Measurements from ENCODE around the gene DEPDC5.

Gene DEPDC5

DNA sequence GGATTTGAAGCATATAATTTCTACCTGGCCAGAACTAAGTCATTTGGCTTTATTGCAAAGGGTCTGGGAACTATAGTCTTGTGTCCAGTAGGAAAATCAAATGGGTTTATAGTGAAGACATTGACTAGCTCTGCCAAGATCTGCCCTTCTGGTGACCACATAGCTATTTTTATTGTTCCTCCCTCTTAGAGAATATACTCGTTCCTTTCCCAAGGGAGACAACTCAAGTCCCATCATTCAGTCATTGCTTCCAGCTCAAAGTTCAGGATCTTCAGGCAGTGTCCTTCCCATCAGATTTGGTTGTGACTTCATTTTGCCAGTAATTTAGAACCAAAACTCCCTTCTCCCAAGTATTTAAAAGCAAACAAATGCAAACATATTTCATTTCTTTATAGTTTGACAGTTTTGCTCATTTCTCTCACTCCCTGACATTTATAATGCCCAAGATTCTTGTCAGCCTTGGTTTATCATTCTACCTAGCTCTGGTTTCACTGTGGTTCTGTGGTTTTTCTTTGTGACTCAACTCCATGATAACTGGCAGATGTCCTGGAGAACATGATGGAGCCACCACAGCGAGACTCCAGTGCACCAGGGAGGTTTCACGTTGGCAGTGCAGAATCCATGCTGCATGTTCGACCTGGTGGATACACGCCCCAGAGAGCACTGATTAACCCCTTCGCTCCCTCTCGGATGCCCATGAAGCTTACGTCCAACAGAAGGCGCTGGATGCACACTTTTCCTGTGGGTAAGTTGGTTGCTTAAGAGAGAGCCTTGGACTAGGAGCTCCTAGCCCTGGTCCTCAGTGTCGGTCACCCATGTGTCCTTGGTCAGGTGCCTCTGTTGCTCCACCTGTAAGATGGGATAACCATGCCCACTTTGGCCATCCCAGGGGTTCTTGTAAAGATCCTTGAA lies 64.9 kb downstream of the DEPDC5 start:
- DNase-seq = no peak

DNA sequence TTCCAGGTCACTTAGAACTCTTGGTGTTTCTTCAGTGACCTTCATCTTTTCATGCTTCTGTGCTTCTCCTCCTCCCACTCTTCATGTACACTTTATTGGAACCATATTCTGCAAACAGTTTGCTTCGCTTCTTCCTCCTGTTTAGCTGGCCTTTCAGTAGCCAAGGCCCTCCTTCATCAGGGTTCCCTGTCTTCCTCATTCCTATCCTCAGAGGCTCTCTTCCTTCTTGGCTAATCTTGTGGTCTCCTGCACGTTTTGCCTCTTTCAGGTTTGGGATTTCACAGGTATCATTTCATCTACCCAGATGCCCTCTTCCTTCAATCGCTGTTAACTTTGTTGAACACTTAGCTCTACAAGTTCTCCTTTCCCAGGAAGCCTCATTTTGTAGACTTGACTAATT lies 66.8 kb downstream of the DEPDC5 start:
- DNase-seq = no peak

DNA sequence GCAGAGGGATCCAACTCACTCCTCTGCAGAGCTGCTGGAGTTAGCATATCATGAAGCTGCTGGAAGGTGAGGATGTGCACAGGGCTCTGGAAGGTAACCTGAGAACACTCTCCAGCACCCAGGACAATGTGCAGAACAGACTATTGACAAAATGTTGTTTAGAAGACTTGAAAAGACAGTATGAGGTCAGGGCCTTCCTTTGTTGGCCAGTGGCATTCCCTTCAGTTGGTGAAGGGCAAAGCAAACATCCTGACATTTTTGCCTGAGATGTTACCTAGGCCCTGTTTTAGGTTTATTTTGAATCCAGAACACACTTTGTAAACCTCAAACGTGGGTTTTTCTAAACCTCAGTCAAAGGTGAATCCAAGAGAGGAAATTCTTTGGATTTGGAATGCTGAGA lies 67.8 kb downstream of the DEPDC5 start:
- DNase-seq = no peak

DNA sequence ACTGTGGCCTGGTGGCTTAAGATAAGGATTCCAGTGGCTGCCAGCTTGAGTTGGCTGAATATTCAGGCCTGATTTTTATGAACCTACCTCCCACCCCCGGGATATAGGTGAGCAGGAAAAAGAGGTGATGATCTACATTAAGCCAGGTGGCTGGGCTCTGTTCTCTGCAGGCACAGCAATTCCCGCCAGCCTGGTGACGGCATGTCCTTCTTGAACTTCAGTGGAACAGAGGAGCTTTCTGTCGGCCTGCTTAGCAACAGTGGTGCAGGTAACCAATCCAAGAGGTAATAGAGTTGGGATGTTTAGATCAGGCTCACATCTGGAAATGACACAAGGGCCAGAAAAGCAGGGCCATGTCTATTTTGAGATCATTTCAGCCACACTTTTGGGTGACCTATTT lies 68.7 kb downstream of the DEPDC5 start:
- no peak for DNase-seq

DNA sequence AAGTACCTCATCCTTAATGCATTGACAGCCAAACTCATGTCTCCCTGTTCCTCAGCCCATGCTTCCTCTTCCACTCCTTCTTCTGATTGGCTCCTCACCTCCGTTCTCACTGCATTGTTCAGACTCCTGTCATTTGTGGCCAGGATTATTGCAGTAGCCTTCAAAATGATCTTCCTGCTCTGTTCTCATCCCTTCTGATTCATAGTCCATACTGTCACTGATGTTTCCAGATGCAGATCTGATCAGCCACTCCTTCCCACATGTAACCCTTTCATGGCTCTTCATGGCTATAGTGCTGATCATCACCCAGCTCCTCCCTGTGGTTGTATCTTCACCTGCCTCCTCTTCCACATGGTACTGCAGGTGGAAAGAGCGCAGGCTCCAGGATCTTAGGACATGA lies 71.7 kb downstream of the DEPDC5 start:
- no peak for DNase-seq

DNA sequence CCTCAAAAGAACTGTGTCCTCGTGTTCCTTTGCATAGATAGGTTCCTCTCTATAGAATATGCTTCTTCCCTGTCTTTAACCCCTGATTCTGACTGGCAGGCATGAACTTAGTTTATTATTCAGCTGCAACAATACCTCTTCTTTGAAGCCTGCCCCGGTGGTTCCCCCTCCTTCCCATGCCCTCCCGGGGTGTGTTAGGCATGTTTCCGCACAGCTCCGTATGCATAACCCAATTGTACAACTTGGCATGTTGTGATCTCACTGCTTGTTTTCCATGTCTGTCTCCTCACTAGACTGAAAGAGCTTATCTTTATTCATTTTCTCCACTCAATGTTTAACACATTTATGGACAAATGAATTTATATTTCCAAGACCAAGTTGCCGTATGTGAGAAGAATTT lies 72.6 kb downstream of the DEPDC5 start:
- no peak for DNase-seq

DNA sequence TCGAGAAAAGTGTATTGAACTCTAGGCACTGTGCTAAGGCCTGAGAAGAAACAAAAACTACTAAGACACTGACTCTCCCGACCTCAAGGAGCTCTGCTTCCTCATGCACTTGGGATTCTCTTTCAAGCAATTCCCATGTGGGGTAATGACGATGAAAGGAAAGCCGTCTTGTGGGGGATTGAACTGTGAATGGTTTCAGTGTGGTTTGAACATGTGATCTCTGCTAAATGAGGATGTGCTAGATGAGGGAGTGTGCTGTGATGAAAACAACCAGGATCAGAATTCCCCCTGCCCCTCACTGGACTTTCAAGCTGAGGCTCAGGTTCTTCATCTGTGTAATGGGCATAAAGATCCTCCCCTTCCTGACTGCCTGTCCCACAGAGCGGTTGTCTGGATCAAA lies 74.9 kb downstream of the DEPDC5 start:
- no peak for DNase-seq

DNA sequence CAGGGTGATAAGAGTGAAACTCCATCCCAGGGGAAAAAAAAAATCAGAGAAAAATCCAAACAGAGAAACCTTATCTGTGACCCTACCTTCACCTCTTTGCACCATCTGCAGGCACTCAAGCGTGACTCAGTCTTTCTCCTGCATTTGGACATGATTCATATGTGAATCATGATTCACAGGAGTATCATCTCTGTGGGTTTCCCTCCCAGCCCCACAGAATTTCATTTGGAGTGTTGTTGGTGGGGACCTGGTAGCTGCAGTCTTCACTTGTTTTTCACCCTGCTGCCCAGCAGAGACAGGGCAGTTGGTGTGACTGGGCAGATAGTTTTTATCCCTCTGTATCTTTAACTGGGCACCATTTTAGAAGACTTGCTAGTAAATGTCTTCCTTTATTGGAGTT lies 75.7 kb downstream of the DEPDC5 start:
- DNase-seq = peak; percentile 81

DNA sequence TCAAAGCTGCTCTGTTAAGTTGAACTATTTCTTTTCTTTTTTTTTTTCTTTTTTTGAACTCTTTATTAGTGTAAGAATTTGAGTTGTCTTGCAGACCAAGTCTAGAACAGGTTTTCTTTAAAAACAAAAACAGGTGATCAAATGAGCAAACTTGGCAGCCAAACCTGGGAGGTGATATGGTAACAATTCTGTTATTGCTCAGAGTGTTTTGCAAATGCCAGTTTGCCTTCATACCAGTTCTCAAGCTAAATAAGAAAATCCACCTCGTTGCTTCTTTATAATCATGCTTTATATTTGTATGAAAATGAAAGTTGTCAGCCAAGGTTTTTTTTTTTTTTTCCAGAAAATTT lies 76.9 kb downstream of the DEPDC5 start:
- DNase-seq = no peak

DNA sequence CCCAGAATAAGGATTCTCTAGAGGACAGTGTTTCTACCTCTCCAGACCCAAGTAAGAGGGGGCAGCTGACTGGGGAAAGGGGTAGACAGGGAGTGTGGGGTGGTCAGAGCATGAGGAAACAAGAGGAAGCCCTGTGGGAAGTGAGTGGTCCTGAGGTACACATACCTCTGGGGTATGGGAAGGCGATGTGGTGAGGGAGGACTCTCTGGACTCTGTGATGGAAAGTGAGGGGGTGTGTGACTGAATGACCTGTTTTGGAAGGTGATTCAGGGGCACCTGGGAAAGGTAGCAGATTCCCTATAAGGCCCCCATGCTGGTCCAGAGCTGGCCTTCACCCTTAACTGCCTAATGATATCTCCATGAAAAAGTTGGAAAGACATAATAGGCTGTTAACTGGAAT lies 80.1 kb downstream of the DEPDC5 start:
- no peak for DNase-seq

DNA sequence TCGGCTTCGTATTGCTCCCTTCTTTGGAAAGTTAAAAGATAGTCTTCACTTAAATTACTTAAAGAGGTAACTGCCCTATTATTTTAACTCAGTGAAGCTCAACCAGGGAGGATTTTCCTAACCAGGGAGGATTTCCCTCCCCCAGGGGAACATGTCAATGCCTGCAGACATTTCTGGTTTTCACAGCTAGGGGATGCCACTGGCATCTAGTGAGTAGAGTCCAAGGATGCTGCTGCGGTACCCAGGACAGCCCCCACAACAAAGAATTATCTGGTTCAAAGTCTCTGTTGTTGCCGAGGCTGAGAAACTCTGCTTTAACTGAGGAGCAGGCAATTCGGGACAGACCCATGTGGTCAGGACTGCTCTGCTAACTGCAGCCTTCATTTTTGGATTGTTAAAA lies 82.2 kb downstream of the DEPDC5 start:
- no peak for DNase-seq

DNA sequence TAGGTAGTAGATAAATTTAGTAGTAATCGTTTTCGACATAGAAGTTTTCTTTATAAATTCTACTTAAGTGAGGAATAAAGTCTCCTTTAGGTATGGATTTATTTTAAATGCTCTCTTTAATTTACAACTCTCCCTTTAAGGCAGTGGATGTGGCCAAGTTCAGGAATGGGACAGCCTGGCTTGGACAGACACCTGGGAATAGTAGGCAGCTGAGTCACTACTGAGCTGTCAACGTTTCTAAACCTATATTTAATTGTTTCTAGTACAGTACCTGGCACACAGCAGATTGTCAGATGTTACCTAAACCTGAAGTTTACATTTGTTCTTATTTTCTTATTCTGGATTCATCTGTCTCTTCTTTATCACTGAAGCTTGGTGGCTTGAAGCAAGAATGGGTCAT lies 85.1 kb downstream of the DEPDC5 start:
- DNase-seq = no peak

DNA sequence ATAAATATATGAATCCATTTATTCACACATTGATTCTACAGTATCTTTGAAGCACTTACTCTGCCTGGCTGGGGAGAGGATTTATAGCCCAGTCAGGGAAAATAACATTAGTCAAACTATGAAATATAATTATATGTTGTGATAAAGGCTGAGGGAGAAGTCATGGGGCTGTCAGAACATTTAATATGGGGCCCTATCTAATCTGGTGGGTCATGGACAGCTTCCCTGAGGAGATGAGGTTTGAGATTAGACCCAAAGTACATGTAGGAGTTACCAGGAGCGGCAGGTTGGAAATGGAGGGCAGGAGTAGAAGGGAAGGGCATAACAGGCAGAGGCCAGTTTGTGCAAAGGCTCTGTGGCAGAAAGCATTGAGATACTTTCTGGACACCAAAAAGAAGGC lies 86.2 kb downstream of the DEPDC5 start:
- DNase-seq = no peak

DNA sequence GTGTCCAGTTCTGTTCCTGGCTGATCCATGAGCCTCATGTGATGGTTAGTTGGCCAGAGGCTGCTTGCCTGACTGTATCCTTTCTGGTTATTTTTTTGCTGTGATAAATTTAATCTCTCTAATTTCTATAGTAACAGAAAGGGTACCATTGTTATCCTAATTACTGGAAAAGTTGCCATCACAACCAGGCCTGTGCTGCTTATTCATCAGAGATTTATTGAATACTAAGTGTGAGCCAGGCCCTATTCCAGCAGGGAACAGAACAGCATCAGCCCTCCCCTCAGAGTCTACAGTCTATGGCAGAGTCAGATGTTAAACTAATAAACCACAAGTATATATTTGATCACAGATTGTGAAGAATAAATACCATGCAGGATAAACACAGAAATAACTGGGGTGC lies 86.8 kb downstream of the DEPDC5 start:
- no peak for DNase-seq

DNA sequence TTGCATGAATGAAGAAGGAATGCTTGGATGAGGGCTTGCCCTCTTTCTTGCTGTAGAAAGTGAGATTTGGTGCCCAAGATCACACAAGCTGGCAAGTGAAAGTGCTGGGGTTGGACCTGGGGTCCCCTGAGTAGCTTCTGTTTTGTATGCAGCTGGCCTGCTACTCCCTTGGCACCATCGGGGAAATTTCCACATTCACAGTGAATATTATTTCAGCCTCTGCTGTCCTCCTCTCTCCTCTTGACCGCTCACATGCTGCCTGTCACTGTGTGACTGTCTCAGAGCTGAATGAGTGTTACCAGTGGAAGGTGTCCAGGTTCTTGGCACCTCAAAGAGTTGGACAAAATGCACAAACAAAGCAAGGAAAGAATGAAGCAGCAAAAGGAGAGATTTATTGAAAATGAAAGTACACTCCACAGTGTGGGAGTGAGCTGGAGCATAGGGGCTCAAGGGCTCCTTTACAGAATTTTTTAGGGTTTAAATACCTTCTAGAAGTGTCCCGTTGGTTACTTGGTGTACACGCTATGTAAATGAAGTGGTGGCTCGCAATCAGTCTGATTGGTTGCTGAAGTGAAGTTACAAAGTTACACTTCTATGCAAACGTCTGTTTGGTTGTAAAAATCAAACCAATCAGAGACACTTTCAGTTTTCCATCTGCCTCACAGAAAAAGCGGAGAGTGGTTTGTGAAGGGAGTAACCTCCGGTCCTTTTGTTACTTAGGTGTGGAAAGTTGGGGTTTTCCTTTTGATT lies 87.4 kb downstream of the DEPDC5 start:
- no peak for DNase-seq

DNA sequence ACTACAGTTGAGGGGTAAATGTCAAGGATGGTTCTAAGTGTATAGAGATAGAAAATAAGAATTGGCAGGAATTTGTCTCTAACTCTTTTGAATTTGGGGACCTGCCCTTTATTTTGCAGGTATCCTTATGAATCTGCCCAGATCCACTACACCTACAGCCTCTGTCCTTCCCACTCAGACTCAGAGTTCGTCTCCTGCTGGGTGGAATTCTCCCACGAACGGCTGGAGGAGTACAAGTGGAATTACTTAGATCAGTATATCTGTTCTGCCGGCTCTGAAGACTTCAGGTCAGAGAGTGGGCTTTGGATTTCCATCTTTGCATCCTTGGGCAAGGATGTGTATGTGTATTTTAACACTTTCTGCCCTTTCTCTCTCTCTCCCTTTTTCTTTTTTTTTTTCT lies 89.7 kb downstream of the DEPDC5 start:
- no peak for DNase-seq

DNA sequence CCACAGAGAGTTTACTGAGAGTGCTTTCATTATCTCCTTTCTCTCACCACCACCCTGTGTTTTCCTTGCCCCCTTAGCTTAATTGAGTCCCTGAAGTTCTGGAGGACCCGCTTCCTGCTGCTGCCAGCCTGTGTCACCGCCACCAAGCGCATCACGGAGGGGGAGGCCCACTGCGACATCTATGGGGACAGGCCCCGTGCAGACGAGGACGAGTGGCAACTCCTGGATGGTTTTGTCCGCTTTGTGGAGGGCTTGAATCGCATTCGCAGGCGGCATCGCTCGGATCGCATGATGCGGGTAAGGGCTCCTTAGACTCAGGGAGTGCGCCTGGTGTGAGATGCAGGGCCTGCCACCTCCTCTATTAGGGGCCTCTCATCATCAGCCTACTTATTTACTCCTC lies 91.1 kb downstream of the DEPDC5 start:
- DNase-seq = no peak

DNA sequence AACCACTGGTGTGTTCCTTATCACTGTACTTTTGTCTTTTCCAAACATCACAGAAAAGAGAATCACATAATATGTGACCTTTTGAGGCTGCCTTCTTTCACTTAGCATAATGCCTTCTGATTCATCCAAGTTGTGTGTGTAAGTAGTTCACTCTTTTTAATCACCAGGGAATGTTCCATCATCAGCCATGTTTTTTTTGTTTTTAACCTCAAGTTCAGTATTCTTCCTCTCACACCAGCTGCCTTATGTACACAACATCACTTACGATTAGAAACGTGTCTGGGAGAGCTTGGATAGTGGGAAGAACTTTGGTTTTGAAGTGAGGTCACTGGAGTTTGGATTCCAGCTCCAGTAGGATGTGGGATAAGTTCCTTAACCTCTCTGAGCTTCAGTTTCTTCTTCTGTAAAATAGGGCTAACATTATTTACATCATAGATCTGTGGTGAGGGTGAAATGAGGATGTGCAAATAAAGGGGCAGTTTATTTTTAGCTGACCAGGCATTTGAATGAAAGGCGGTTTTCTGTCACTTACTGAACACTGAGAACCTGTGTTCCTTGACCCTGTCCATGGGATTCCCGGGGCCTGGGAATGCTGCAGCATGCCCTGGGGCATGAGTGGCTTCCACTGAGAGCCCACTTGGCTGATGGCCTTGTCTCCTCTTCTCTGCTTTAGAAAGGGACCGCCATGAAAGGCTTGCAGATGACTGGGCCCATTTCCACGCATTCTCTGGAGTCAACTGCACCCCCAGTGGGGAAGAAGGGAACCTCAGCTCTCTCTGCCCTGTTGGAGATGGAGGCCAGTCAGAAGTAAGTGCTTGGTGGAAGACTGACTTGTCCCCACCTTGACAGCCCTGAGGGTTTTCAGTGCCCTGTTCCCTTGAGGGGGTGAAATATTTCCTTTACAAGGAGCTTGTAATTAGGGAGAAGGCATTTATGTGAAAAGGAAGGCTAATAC lies 92.6 kb downstream of the DEPDC5 start:
- DNase-seq = no peak

DNA sequence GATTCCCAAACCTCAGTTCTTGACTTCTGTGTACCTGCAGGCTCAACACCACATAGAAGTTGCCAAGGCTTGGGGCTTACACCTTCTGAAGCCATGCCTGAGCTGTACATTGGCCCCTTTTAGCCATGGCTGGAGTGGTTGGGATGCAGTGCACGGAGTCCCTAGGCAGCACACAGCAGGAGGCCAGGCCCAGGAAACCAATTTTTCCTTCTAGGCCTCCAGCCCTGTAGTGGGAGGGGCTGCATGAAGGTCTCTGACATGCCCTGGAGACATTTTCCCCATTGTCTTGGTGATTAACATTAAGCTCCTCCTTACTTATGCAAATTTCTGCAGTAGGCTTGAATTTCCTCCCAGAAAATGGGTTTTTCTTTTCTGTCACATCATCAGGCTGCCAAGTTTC lies 94.6 kb downstream of the DEPDC5 start:
- DNase-seq = no peak

DNA sequence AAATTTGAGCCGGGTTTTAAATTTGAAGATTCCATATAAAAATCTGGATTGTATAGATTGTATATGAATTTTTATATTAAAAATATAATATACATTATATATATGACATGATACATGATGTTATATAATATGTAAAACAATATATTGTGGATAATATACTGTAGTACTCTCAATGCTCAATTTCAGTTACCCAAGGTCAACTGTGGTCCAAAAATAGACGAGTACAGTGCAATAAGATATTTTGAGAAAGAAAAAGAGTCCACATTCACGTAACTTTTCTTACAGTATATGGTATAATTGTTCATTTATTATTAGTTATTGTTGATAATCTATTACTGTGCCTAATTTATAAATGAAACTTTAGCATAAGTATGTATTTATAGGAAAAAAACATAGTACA lies 96.3 kb downstream of the DEPDC5 start:
- no peak for DNase-seq

DNA sequence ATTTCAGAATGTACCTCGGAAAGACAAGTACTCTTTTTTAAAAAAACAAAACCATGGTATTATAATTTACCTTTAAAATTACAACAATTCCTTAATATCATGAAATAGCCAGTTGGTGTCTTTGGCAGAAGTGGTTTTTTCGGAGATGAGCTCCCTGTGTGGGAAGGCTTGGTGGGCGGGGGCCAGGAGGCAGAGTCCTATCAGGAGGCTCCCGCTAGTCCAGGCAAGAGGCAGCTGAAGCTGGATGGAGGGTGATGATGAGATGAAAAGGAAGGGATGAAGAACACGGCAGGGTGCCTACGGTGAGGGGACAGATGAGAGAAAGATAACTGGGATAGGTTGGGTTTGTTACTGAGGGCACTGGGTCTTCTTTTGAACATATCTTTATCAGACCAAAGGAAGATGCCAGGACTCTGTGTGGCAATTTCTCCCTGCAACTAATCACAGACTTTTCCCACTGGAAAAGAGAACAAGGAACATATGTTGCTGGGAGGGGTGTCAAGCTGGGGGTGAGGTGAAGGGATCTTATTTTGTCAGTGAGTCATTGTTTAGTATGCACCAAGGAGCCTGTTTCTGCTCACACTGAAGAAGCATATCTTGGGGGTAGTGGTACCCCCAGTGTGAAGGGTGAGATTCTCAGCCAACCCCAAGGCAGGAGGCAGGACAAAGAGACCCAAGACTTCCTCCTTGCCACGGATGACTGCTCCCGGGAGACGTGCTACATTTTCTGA lies 99.0 kb downstream of the DEPDC5 start:
- DNase-seq = no peak

DNA sequence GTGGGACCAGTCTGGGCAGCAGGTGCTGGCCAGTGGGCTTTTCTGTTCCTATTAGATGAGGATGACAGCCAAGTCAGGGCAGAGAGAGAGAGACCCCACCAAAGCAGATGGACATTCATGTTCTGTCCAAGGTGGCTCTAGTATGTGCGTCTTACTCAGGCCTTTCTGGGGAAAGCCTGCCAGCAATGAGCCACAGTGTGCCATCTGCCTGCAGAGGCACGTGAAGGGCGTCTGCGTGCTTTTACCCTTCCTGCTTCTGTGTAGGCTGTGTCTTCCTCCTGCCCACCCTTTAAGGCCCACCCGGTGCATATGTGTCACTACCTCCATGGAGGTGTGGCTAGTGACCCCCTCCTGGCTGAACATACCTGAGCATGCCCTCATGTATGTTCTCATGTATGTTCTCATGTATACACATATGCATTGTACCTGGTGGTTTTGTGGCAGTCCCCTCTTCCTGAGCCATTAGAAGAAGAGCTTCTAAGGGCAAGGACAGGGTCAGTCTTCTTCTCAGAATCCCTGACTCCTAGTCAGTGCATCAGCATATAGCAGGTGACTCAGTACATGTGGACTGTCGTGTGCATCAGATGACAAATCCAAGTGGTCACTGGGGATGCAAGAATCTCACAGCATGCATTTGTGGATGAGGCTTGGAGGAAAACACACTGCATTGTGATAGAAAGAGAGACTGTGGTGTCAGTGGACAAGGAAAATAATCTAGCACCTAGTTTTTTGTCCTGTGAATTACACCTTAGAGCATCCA lies 100.1 kb downstream of the DEPDC5 start:
- no peak for DNase-seq

All from NCI-H2171 (cell line).